Endothelial cell of umbilical vein (primary cell): ENCODE data around the gene ZNF835.

Source experiments
- CTCF ChIP-seq, 2 donors: IDR thresholded peaks; 1 replicate in 1 of 2; 2 replicates in 1 of 2; pipeline ENCODE4 v1.5.1; 2011; ENCODE audit warnings: low read length in 2 of 2, mild to moderate bottlenecking in 2 of 2, moderate library complexity in 2 of 2, control low read depth in 1 of 2, inconsistent platforms in 1 of 2, low read depth in 1 of 2; ENCODE audit not compliant: insufficient read depth in 1 of 2; ENCODE audit errors: extremely low read depth in 1 of 2
- EZH2 ChIP-seq: IDR thresholded peaks from 2 replicates; pipeline ENCODE4 v1.6.1; 2012; ENCODE audit warnings: borderline replicate concordance, low read depth, mild to moderate bottlenecking, moderate library complexity, low read length, inconsistent platforms; ENCODE audit not compliant: severe bottlenecking
- GATA2 ChIP-seq: IDR thresholded peaks from 2 replicates; pipeline ENCODE4 v1.7.0; 2011; ENCODE audit warnings: low read depth, mild to moderate bottlenecking, moderate library complexity, mixed read lengths, low read length; ENCODE audit not compliant: insufficient read length, insufficient read depth
- POLR2A ChIP-seq: IDR thresholded peaks from 2 replicates; pipeline ENCODE4 v1.6.1; 2012; ENCODE audit warnings: low read depth, mild to moderate bottlenecking, control low read depth, low read length
- POLR2AphosphoS5 ChIP-seq: IDR thresholded peaks from 2 replicates; pipeline ENCODE4 v1.6.1; 2012; ENCODE audit warnings: low read depth, mild to moderate bottlenecking, control low read depth, low read length, moderate library complexity; ENCODE audit not compliant: insufficient read depth
- TF ChIP-seq, protein P1 (sequence below): IDR thresholded peaks from 2 replicates; pipeline ENCODE4 v1.6.1; 2011; ENCODE audit not compliant: insufficient read depth, insufficient read length

DNA sequence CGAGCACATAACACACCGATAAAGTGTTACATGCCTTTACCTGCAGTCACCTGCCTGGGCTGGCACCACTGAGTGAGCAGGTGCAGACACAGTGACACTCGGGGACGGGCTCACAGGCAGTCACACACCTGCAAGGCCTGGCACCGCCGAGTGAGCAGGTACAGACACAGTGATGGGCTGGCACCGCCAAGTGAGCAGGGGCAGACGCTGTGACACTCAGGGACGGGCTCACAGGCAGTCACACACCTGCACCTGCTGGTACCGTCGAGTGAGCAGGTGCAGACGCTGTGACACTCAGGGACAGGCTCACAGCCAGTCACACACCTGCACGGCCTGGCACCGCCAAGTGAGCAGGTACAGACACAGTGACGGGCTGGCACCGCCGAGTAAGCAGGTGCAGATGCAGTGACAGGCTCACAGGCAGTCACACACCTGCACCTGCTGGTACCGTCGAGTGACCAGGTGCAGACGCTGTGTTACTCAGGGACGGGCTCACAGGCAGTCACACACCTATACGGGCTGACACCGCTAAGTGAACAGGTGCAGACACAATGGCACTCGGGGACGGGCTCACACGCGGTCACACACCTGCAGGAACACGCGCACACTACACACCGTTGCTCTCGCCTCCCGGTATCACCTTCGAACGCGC lies 470 bp downstream of the ZNF835 start:
- no peak for TF ChIP-seq POLR2A
- no peak for TF ChIP-seq CTCF (IDR thresholded peaks at IDR 0.05; ENCODE audit: extremely low read depth in 1 of 2, insufficient read depth in 1 of 2, low read depth in 1 of 2, low read length in 2 of 2)
- no peak for TF ChIP-seq POLR2AphosphoS5
- no peak for TF ChIP-seq EZH2
- TF ChIP-seq GATA2, result no peak
- TF ChIP-seq, protein P1, sequence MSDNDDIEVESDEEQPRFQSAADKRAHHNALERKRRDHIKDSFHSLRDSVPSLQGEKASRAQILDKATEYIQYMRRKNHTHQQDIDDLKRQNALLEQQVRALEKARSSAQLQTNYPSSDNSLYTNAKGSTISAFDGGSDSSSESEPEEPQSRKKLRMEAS, result no peak
